HG03469 (cell line): ENCODE data around the gene ARF1.

ENCODE experiments used
- ATAC-seq: cut with Tn5 transposase; IDR thresholded peaks from one replicate; pipeline ENCODE4 v1.9.1; 2021; ENCODE audit warnings: mild to moderate bottlenecking, moderate library complexity, moderate number of reproducible peaks; ENCODE audit not compliant: unreplicated experiment

Gene ARF1

GRCh38 chr1:228048659-228049298 lies 33.7 kb upstream of the ARF1 start:
- ATAC-seq: no peak

- no peak for ATAC-seq
Observed at GRCh38 chr1:228050571-228051231, 31.8 kb upstream of the ARF1 start.

GRCh38 chr1:228058172-228058948 lies 24.1 kb upstream of the ARF1 start:
- ATAC-seq: no peak

- ATAC-seq: no peak
Observed at GRCh38 chr1:228058949-228059633, 23.4 kb upstream of the ARF1 start.

GRCh38 chr1:228059634-228060457 lies 22.7 kb upstream of the ARF1 start:
- ATAC-seq: no peak

GRCh38 chr1:228060458-228061190 lies 21.9 kb upstream of the ARF1 start:
- no peak for ATAC-seq

GRCh38 chr1:228061411-228062084 lies 21.0 kb upstream of the ARF1 start:
- no peak for ATAC-seq

- no peak for ATAC-seq
Observed at GRCh38 chr1:228062085-228062791, 20.3 kb upstream of the ARF1 start.

GRCh38 chr1:228062812-228063211 lies 19.7 kb upstream of the ARF1 start:
- ATAC-seq: no peak

GRCh38 chr1:228063251-228064191 lies 19.0 kb upstream of the ARF1 start:
- no peak for ATAC-seq

- ATAC-seq: no peak
Observed at GRCh38 chr1:228064296-228064695, 18.2 kb upstream of the ARF1 start.

GRCh38 chr1:228064741-228065542 lies 17.6 kb upstream of the ARF1 start:
- no peak for ATAC-seq

- ATAC-seq: no peak
Observed at GRCh38 chr1:228065543-228066347, 16.8 kb upstream of the ARF1 start.

- no peak for ATAC-seq
Observed at GRCh38 chr1:228066416-228066815, 16.1 kb upstream of the ARF1 start.

- ATAC-seq: no peak
Observed at GRCh38 chr1:228066891-228067654, 15.4 kb upstream of the ARF1 start.
